ENCODE measurements around the gene BCAS1. TPM values are rescaled to one million over a fixed set of nuclear protein-coding genes. Genes with fewer than 3 reads are reported as not detected.

Gene BCAS1
- total RNA-seq, 1 donor from 2014 or later, result 10.7 TPM

- H3K4me1 Mint-ChIP-seq (ENCODE audit: unreplicated experiment), result peaks cover 6% of the 10 kb centered on the region
- H3K27ac Mint-ChIP-seq, result no peak overlapping the region
- no peaks in the 10 kb centered on the region for H3K27me3 Mint-ChIP-seq
- no peaks in the 10 kb centered on the region for H3K36me3 Mint-ChIP-seq
- H3K4me3 Mint-ChIP-seq, result no peak overlapping the region
- TF ChIP-seq CTCF (conservative IDR thresholded peaks at IDR 0.05), result no peak
- no peak for DNase-seq (ENCODE audit: extremely low spot score, unreplicated experiment)
- no peaks in the 10 kb centered on the region for H3K9me3 Mint-ChIP-seq
Measured at GRCh38 chr20:54088430-54088829, 18.0 kb upstream of the BCAS1 start.

- Mint-ChIP-seq H3K4me1 (ENCODE audit: unreplicated experiment) (peaks cover 5% of the 10 kb centered on the region), H3K27ac (no peak overlapping the region), H3K36me3 (no peaks in the 10 kb centered on the region), H3K9me3 (no peaks in the 10 kb centered on the region), H3K27me3 (no peaks in the 10 kb centered on the region), H3K4me3 (no peak overlapping the region)
- DNase-seq (ENCODE audit: extremely low spot score, unreplicated experiment), result no peak
- TF ChIP-seq CTCF (conservative IDR thresholded peaks at IDR 0.05), result no peak
Measured at GRCh38 chr20:54086507-54087039, 16.2 kb upstream of the BCAS1 start.

- TF ChIP-seq CTCF (conservative IDR thresholded peaks at IDR 0.05), result no peak
- Mint-ChIP-seq H3K4me1 (ENCODE audit: unreplicated experiment) (peaks cover 5% of the 10 kb centered on the region), H3K4me3 (no peak overlapping the region), H3K36me3 (no peaks in the 10 kb centered on the region), H3K27ac (no peak overlapping the region), H3K27me3 (no peaks in the 10 kb centered on the region), H3K9me3 (no peaks in the 10 kb centered on the region)
- no peak for DNase-seq (ENCODE audit: extremely low spot score, unreplicated experiment)
Measured at GRCh38 chr20:54085910-54086309, 15.5 kb upstream of the BCAS1 start.

- DNase-seq (ENCODE audit: extremely low spot score, unreplicated experiment), result no peak
- Mint-ChIP-seq H3K27ac (no peak overlapping the region), H3K4me3 (no peak overlapping the region), H3K36me3 (no peaks in the 10 kb centered on the region), H3K27me3 (no peaks in the 10 kb centered on the region), H3K9me3 (no peaks in the 10 kb centered on the region), H3K4me1 (ENCODE audit: unreplicated experiment) (peaks cover 5% of the 10 kb centered on the region)
- TF ChIP-seq CTCF (conservative IDR thresholded peaks at IDR 0.05), result no peak
Measured at GRCh38 chr20:54085425-54085824, 15.0 kb upstream of the BCAS1 start.

- no peak for TF ChIP-seq CTCF (conservative IDR thresholded peaks at IDR 0.05)
Measured at GRCh38 chr20:54084727-54085388, 14.5 kb upstream of the BCAS1 start.

More at GRCh38 chr20:54084727-54085388, 14.5 kb upstream of the BCAS1 start:
- no peak for DNase-seq (ENCODE audit: extremely low spot score, unreplicated experiment)
- H3K9me3 Mint-ChIP-seq, result no peaks in the 10 kb centered on the region
- H3K27ac Mint-ChIP-seq, result no peak overlapping the region
- H3K4me1 Mint-ChIP-seq (ENCODE audit: unreplicated experiment), result peaks cover 5% of the 10 kb centered on the region
- no peaks in the 10 kb centered on the region for H3K27me3 Mint-ChIP-seq
- no peaks in the 10 kb centered on the region for H3K36me3 Mint-ChIP-seq
- no peak overlapping the region for H3K4me3 Mint-ChIP-seq
